LoVo (cell line): ENCODE measurements around the gene TOE1.
A peak's percentile ranks its signal among the peaks of the same experiment; 100 is the strongest.
"Not testable (repeated sequence)": the region's sequence is repeated elsewhere in the genome, so short reads cannot be mapped to it uniquely, and the experiment has no call there.

Source experiments
- DNase-seq: peaks from one replicate; pipeline ENCODE4 v3.0.0-alpha.2; 2016; ENCODE audit warnings: low spot score

Gene TOE1

DNA sequence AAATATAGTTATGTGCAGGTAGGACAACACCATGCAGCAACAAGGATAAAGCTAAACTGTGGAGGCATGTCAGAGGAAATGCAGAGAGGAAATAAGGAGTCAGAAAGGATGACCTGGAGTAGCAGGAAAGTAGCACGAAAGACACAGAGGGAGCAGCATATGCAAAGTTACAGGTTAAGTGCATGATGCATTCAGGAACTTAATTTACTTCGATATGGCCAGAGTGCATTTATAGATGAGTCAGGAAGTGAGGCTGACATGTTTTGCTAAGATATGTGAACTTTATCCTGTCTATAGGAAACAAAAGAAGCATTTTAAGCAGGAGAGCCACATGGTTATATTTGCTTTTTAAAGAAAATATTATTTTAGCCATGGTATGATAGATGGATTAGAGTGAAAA is 15.7 kb downstream of the TOE1 start:
- DNase-seq = no peak

DNA sequence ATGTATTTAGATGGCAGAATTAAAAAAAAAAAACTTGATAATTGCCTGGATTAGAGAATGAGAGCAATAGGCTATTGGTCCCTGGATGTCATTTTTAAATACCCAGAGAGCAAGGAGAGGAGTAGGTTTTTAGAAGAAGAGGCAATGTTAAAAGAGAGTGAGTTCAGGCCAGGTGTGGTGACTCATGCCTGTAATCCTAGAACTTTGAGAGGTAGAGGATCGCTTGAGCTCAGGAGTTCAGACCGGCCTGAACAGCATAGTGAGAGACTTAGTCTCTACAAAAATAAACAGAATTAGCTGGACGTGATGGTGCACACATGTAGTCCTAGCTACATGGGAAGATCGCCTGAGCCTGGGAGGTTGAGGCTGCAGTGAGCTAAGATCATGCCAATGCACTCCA is 16.2 kb downstream of the TOE1 start:
- DNase-seq = no peak

DNA sequence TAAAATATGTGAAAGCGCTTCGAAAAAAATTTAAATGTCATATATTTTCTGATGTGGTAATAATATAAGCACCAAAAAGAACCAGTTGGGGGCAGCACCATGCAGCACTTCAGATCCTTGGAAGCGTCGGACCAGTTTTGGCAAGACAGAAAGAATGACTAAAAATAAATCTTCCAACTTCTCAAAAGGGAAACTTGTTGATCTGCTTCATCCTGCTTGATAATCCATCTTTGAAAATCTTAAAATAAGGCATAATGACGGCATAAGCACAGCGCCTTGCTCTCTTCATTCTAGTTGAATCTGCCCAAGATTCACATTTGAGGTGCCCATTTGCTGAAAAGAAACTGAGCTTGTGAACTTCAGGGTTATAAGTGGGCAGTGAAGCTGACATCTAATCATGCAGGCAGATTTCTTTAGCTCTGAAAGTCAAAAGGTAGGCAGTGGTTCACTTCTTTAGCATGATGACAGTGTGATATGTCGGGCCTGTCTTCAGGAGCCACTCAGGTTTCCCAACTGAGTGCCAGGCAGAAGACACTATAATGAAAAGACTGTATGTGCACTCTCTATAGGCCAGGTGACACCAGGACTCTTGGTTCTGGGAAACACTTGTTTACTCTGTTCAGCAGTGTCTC is 20.0 kb downstream of the TOE1 start:
- peak; percentile 36 for DNase-seq

- DNase-seq = peak; percentile 61
Observed at GRCh38 chr1:45360981-45361380, 21.0 kb downstream of the TOE1 start.

DNA sequence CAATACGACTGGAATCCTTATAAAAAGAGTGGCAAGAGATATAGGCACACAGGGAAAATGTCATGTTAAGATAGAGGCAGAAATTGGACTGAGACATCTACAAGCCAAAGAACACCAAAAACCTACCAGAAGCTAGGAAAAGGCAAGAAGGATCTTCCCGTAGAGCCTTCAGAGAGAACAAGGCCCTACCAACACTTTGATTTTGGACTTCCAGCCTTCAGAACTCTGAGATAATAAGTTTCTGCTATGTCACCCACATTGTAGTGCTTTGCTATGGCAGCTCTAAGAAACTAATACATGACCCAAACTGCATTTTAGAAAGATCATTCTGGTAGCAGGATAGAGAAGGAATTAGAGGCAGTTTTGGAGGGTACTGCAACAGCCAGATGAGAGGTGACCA is 24.3 kb downstream of the TOE1 start:
- no peak for DNase-seq

- DNase-seq = no peak
Observed at GRCh38 chr1:45365051-45365450, 25.1 kb downstream of the TOE1 start.

DNA sequence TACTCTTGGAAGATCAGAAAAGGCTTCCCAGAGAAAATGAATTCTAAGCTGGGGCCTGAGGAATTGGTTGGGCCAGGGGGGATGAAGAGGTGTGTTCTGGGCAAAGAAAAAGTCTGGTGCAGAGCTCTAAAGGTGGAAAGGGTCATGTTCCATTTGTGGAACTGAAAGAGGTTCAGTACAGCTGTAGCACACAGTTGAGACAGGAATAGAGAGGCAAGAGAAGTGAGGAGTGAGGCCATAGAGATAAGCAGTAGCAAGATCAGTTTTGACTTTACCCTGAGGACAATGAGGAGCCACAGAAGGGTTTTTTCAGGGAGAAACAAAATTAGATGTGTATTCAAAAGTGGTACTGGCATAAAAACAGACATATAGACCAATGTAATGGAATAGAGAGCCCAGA is 30.6 kb downstream of the TOE1 start:
- DNase-seq = no peak

DNA sequence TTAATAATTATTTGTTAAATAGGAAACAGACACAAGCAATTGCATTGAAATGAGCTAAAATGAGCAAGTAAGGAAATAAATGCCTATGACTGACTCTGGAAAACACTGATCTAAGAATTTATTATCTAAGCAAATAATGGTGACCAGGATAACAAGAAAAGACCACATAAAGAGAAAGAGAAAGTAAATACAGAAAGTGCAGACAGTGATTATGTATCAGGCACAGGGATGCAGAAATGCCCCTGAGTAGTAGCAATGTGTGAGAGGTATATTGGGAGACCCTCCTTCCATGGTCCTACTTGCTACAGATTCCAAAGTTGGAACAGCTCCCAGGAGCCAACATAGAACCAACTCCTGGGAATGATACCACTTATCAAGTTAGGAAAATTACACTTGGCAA is 33.6 kb downstream of the TOE1 start:
- no peak for DNase-seq

DNA sequence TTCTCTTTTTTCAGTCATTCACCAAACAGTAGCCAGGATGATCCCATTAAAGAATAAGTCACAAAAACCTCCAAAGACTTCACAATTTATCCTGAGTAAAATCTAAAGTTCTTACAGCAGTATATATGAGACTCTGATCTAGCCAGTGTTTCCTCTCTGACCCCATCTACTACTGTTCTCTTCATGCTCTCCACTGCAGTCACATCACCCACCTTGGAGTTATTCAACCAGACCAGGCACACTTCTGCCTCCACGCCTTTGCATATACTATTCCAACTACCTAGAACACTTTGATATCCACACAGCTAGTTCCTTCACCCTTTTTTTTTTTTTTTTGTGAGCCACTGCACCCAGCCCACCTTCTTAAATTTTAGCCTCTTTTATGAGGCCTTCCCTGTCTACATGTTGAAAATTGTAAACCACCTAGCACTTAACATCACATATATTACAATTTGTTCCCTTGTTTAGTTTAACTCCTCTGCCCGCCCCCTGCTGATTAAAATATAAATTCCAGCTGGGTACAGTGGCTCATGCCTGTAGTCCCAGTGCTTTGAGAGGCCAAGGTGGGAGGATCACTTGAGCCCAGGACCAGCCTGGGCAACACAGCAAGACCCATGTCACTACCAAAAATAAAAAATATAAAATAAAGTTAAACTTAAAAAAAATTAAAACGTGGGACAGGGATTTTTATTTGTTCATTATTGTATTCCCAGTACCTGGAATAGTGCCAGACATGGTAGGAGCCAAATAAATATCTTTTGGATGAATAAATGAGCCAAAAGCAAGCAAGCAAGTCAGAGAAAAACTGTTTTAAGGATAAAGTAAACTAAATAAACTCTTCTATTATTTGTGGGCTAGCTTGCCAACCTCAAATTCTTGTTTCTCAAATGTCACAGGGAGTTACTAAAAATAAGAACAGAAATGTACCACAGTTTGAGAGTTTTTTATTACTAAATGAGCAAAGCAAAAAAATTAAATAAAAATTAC is 35.4 kb downstream of the TOE1 start:
- no peak for DNase-seq

DNA sequence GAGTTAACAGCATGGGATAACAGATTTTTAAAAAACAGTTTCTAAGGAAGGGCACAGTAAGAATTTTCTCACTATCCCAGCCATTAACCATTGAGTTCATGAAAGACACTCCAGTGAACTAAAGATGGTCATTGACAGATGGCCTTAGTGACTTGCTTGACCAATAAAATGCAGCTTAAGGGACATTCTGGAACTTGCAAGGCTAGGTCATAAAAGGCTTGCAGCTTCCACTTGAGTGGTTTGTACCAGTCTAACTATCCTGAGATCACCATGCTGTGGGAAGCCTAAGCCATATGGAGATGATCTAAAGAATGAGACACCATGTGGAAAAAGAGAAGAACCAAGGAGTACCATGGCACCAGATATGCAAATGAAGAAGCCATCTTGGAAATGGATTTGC is 38.2 kb downstream of the TOE1 start:
- DNase-seq = no peak

- DNase-seq = no peak
Observed at GRCh38 chr1:45379524-45379923, 39.6 kb downstream of the TOE1 start.

- DNase-seq = no peak
Observed at GRCh38 chr1:45380125-45380524, 40.2 kb downstream of the TOE1 start.

GRCh38 chr1:45380730-45381129 is 40.8 kb downstream of the TOE1 start:
- DNase-seq = no peak

DNA sequence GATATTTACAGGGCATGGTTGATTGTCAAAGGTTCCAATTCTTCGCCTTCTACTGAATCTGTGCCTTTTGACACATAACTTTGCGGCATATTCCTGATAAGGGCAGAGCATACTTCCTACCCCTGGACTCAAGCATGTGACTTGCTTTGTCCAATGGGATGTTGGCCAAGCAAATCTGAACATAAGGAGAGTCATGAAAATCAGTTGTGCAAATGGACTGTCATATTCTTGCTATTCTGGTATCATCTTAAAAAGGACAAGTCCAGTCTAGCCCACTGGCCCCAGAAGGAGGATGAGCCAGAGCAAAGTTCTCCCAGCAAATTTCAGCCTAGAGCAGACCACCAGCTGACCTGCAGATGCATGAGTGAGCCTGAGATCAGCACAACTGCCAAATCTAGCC is 41.3 kb downstream of the TOE1 start:
- DNase-seq = no peak

DNA sequence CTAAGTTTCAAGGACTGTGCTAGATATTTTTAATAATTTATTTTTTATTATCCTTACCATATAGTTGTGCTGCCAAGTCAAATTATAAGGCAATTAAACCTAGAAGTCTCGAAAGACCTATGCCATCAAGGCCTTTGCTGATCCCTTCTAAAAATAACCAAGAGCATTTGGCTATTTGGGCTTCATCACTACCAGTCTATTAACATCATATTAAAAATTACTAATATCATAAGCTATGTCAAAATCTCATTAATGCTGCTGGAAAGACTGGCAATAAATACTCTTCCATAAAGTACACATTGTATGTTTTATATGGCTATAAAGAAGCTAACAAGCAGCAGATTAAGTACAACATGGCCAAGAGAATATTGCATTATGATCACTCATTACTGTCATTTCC is 43.2 kb downstream of the TOE1 start:
- DNase-seq = no peak

DNA sequence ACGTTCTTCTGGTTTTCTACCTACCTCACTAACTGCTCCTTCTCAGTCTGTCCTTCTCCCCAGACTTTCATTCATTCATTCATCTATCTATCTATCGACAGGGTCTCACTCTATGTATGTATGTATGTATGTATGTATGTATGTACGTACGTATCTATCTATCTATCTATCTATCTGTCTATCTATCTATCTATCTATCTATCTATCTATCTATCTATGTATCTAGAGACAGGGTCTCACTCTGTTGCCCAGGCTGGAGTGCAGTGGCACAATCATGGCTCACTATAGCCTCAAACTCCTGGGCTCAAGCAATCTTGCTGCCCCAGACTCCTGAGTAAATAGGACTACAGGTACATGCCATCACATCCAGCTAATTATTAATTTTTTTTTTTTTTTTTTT is 44.2 kb downstream of the TOE1 start:
- not testable (repeated sequence) for DNase-seq

GRCh38 chr1:45385302-45385701 is 45.3 kb downstream of the TOE1 start:
- no peak for DNase-seq

DNA sequence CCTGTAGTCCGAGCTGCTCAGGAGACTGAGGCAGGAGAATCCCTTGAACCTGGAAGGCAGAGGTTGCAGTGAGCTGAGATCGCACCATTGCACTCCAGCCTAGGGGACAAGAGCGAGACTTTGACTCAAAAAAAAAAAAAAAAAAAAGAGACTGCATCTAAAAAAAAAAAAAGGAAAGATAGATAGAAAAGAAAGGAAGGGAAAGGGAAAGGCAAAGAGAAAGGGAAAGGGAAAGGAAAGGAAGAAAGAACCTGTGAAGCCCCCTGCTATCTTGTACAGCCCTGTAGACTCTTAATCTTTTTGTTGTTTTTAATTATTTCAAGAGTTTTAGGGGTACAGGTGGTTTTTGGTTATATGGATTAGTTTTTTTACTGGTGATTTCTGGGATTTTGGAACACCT is 46.2 kb downstream of the TOE1 start:
- no peak for DNase-seq
